Right atrium auricular region (tissue), 2 donors: ENCODE results near the gene SORCS1. TPM values are rescaled to one million over a fixed set of nuclear protein-coding genes. Genes with fewer than 3 reads are reported as not detected.

Experiments used
- DNase-seq: peaks from one replicate; pipeline ENCODE4 v3.0.0-alpha.2; 2019; ENCODE audit warnings: low spot score
- H3K27ac ChIP-seq, 2 donors: fragments of 200-600 bp; sonication (generic); 1 replicate in 1 of 2; 2 replicates in 1 of 2; pipeline ENCODE4 v1.5.1; 2016 to 2019
- H3K27me3 ChIP-seq, 2 donors: fragments of 200-600 bp; sonication (generic); one replicate each; pipeline versions ENCODE4 v1.5.1 to v1.6.0; 2017 to 2019
- H3K36me3 ChIP-seq: fragments of 200-600 bp; sonication (generic); one replicate; pipeline ENCODE4 v1.5.1; 2016
- H3K4me1 ChIP-seq, 2 donors: fragments of 200-600 bp; sonication (generic); one replicate each; pipeline versions ENCODE4 v1.5.1 to v1.6.0; 2017 to 2019
- H3K4me3 ChIP-seq, 2 donors: fragments of 200-600 bp; sonication (generic); 1 replicate in 1 of 2; 2 replicates in 1 of 2; pipeline ENCODE4 v1.5.1; 2017 to 2019; ENCODE audit warnings: mild to moderate bottlenecking in 1 of 2, moderate library complexity in 1 of 2
- H3K9me3 ChIP-seq, 2 donors: fragments of 200-600 bp; sonication (generic); one replicate each; pipeline ENCODE4 v1.5.1; 2019
- total RNA-seq, 2 donors: library from RNA; depleted of rRNA; stranded (reverse); fragments of >200 nt; gene quantifications; one replicate each; pipeline ENCODE4 v1.1.0, GENCODE V29; 2016
- TF ChIP-seq, protein P1 (sequence below), 2 donors: fragments of 200-600 bp; sonication (generic); IDR thresholded peaks; one replicate each; pipeline ENCODE4 v1.5.1; 2019; ENCODE audit warnings: antibody characterized with exemption in 2 of 2

Gene SORCS1
- total RNA-seq, 2 donors from 2014 or later, result 1.6 to 4.2 TPM

DNA sequence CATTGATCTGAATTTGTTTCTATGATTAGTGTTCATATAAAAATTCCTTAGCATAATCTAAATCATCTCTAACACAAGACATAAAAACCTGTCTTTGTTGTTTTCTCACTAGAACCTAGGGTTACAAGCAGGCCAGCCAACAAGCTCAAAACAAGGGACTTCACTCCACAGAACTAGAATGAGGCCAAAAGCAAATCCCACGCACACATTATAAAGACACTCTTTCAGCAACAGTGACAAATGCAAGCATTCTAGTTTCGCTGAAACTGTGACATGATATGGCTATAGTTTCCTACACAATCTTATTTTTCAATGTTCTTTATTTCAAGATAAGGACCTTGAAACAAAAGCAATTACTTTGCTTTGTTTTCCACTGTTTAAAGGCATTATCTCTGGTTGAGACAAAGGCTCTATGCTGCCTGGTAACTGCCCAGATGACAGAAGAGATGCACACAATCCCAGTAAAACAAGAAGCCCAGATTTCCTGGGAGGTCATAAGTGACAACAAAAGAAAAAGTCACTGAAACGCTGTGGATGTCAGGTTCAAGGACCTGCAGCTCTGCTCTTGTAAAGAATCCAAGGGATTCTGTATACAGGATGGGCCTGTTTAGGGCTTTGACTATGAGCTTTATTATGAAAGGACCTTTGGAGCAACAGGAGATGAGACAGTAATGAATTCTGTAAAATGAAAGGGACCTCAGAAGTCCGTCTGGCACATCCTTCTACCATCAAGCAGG lies 105.3 kb downstream of the SORCS1 start:
- no peaks in the 10 kb centered on the region for H3K4me1 ChIP-seq
- H3K36me3 ChIP-seq, result no peaks in the 10 kb centered on the region
- no peak overlapping the region for H3K4me3 ChIP-seq
- H3K27ac ChIP-seq, result no peak overlapping the region
- no peaks in the 10 kb centered on the region for H3K9me3 ChIP-seq
- no peak for DNase-seq
- TF ChIP-seq, protein P1, sequence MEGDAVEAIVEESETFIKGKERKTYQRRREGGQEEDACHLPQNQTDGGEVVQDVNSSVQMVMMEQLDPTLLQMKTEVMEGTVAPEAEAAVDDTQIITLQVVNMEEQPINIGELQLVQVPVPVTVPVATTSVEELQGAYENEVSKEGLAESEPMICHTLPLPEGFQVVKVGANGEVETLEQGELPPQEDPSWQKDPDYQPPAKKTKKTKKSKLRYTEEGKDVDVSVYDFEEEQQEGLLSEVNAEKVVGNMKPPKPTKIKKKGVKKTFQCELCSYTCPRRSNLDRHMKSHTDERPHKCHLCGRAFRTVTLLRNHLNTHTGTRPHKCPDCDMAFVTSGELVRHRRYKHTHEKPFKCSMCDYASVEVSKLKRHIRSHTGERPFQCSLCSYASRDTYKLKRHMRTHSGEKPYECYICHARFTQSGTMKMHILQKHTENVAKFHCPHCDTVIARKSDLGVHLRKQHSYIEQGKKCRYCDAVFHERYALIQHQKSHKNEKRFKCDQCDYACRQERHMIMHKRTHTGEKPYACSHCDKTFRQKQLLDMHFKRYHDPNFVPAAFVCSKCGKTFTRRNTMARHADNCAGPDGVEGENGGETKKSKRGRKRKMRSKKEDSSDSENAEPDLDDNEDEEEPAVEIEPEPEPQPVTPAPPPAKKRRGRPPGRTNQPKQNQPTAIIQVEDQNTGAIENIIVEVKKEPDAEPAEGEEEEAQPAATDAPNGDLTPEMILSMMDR (IDR thresholded peaks at IDR 0.05), result no peak
- no peaks in the 10 kb centered on the region for H3K27me3 ChIP-seq

DNA sequence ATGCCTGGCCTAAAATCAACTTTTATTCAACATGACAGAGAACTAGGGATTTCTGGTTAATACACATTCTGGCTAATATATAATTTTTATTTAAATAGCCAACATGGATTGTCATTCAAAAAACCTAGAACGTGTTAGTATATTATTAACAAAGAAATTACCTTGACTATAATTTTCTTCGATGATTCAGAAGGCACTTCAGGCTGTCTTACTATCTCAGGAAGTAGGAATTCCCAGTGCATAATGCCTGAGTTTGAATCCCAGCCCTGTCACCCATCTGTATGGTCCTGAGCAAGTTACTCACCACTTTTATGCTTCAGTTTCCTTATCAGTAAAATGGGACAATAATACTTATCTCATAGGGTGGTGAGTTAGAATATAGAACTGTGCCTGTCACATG lies 106.2 kb downstream of the SORCS1 start:
- Histone ChIP-seq H3K27ac (no peak overlapping the region), H3K27me3 (no peaks in the 10 kb centered on the region), H3K4me1 (no peaks in the 10 kb centered on the region), H3K4me3 (no peak overlapping the region), H3K36me3 (no peaks in the 10 kb centered on the region), H3K9me3 (no peaks in the 10 kb centered on the region)
- DNase-seq, result no peak
- TF ChIP-seq, protein P1 (IDR thresholded peaks at IDR 0.05), result no peak

DNA sequence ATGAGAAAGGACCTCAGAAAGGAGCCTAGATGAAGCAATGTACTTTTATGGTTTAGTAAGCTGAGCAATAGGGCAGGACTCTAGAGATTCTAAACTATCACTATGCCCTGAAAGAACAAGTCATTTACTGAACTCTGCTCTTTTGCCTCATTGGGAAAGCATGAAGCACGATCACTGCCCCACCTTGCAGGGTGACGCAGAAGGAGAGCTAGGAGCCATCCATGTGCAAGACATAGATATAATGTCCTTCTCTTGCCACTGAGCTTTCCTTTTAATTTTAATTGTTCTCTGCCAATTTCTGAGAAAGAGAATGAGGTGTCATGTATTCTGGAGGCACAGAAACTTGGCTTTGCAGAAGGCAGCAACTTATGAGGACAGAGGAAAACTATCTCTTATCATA lies 108.3 kb downstream of the SORCS1 start:
- Histone ChIP-seq H3K36me3 (no peaks in the 10 kb centered on the region), H3K27me3 (no peaks in the 10 kb centered on the region), H3K4me1 (no peaks in the 10 kb centered on the region), H3K4me3 (no peak overlapping the region), H3K9me3 (no peaks in the 10 kb centered on the region), H3K27ac (peak overlapping the region in 1 of 2 donors; percentile 16)
- peak; percentile 75 for DNase-seq
- TF ChIP-seq, protein P1 (IDR thresholded peaks at IDR 0.05), result no peak

DNA sequence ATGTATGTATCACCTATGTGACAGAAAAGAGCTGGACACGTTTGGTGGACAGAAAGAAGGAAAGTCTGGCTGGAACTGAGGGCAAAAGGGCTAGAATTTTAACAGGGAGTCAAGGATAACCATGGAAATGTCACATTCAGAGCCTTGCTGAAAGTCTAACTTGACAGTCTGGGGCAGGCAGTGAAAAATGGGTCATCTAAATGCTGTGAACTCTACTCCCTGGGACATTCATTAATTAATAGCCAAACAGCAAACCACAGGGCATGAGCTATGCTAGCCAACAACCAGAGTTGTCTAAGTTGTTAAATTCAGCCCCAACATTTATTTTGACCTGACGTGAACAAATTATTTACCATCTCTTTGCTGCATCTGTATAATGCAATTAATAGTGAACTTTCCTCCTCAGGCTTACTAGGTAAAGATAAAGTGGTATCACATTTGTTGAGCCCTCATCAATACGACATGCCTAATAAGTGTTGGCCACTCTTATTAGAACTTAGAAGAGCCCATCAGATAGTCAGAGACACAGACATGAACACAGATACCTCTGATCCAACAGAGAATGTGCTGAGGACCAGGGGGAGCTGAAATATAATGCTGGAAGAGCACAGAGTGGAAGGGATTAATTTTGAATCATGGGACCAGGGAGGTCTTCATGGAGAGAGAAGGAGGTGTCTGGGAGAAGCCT lies 109.9 kb downstream of the SORCS1 start:
- Histone ChIP-seq H3K4me1 (no peaks in the 10 kb centered on the region), H3K27ac (no peak overlapping the region), H3K4me3 (no peak overlapping the region), H3K36me3 (no peaks in the 10 kb centered on the region), H3K27me3 (no peaks in the 10 kb centered on the region), H3K9me3 (no peaks in the 10 kb centered on the region)
- no peak for DNase-seq
- TF ChIP-seq, protein P1 (IDR thresholded peaks at IDR 0.05), result no peak

DNA sequence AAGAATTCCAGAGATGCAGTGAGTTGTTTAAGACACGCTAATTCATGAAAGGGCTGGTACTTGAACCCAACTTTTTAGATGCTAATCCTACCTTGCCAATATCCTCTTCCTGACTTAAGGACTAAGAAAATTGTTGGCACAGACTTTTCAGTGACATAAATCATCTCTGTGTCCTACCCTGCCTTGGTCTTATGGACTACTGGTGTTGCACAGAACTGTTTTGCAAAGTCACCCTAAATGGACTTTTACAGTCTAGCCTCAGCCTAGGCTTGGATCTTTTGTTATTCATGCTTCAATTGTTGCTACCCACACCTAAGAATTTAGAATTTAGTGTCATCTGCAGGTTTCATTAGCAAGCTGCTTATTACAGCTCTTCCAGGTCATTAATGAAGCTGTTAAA lies 112.7 kb downstream of the SORCS1 start:
- TF ChIP-seq, protein P1 (IDR thresholded peaks at IDR 0.05), result no peak
- Histone ChIP-seq H3K36me3 (no peaks in the 10 kb centered on the region), H3K27me3 (no peaks in the 10 kb centered on the region), H3K4me3 (no peak overlapping the region), H3K27ac (no peak overlapping the region), H3K4me1 (no peaks in the 10 kb centered on the region), H3K9me3 (no peaks in the 10 kb centered on the region)
- DNase-seq, result no peak
